ENCODE results near the gene RAF1. TPM values are rescaled to one million over a fixed set of nuclear protein-coding genes. Genes with fewer than 3 reads are reported as not detected.
A peak's percentile ranks its signal among the peaks of the same experiment; 100 is the strongest.

RAF1 gene
- total and polyA plus RNA-seq, 2 donors (not counting 3 experiments of a cell fraction or from before 2014, with no cell fraction given), result 73.8 to 86.2 TPM

DNA sequence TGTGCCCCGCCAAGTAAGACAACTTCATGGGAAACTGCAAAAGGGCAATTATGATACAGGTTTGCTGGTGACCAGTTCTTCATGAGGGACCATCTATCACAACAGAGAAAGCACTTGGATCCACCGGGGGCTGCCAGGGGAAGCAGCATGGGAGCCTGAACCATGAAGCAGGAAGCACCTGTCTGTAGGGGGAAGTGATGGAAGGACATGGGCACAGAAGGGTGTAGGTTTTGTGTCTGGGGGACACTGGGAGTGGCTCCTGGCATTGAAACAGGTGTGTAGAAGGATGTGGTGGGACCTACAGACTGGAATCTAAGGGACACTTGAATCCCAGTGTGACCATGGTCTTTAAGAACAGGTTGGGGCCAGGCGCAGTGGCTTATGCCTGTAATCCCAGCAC lies 84.5 kb downstream of the RAF1 start:
- Histone ChIP-seq H3K36me3 (ENCODE audit: control insufficient read depth in 2 of 2, extremely low read depth in 1 of 2, insufficient read depth in 2 of 2, low read length in 2 of 2) (peaks cover 30 to 35% of the 10 kb centered on the region in 2 experiments), H4K20me1 (replicated peaks; ENCODE audit: control insufficient read depth, extremely low read depth, insufficient read depth, low read length) (no peaks in the 10 kb centered on the region), H3K27ac (ENCODE audit: insufficient read depth, low read depth, low read length) (no peak overlapping the region), H3K9me1 (replicated peaks; ENCODE audit: control insufficient read depth, extremely low read depth, insufficient read depth, low read length) (no peaks in the 10 kb centered on the region), H3K79me2 (ENCODE audit: control insufficient read depth, insufficient read depth, low read length) (no peaks in the 10 kb centered on the region), H3K9me3 (replicated peaks; ENCODE audit: control insufficient read depth, insufficient read depth, low read length) (no peaks in the 10 kb centered on the region), H2AFZ (ENCODE audit: low read depth, low read length) (no peak overlapping the region), H3K4me1 (ENCODE audit: control insufficient read depth, extremely low read depth, insufficient read depth, low read length) (peaks cover 1% of the 10 kb centered on the region), H3K4me3 (replicated peaks in 1 of 3; ENCODE audit: insufficient read depth in 1 of 3, low read depth in 1 of 3, low read length in 3 of 3) (no peak overlapping the region), H3K4me2 (ENCODE audit: insufficient read depth, low read length) (no peak overlapping the region), H3K27me3 (ENCODE audit: control insufficient read depth in 2 of 2, insufficient read depth in 2 of 2, low read length in 2 of 2) (no peaks in the 10 kb centered on the region), H3K9ac (replicated peaks; ENCODE audit: extremely low read depth, insufficient read depth, low read length) (no peak overlapping the region)
- dilution Hi-C loops (cut with MboI; ENCODE audit: extremely low pct_ligation_motif_present, low sequenced_read_pairs), result no loop called here
- TF ChIP-seq GATA2 (IDR thresholded peaks at IDR 0.05; ENCODE audit: insufficient read depth, insufficient read length, low read depth, low read length) (no peak), FOS (IDR thresholded peaks at IDR 0.05; ENCODE audit: borderline replicate concordance, insufficient read depth, low read length) (no peak)
- TF ChIP-seq, protein P1, sequence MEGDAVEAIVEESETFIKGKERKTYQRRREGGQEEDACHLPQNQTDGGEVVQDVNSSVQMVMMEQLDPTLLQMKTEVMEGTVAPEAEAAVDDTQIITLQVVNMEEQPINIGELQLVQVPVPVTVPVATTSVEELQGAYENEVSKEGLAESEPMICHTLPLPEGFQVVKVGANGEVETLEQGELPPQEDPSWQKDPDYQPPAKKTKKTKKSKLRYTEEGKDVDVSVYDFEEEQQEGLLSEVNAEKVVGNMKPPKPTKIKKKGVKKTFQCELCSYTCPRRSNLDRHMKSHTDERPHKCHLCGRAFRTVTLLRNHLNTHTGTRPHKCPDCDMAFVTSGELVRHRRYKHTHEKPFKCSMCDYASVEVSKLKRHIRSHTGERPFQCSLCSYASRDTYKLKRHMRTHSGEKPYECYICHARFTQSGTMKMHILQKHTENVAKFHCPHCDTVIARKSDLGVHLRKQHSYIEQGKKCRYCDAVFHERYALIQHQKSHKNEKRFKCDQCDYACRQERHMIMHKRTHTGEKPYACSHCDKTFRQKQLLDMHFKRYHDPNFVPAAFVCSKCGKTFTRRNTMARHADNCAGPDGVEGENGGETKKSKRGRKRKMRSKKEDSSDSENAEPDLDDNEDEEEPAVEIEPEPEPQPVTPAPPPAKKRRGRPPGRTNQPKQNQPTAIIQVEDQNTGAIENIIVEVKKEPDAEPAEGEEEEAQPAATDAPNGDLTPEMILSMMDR (IDR thresholded peaks at IDR 0.05; ENCODE audit: extremely low read depth in 1 of 2, insufficient read depth in 1 of 2, low read depth in 1 of 2, low read length in 2 of 2), result no peak
- no TSS peak for BruUV-seq (replicated peaks)
- ChIA-PET POLR2A (no interaction called here), CTCF (interaction anchor here (1.2 to 1.5 kb wide), 3 partner anchors 8 to 13 kb away, joined by 4 to 6 read pairs (median 6); no protein-coding TSS in a partner anchor)
- intact Hi-C loops (cut with micrococcal nuclease), result no loop called here
- FAIRE-seq (no peak), DNase-seq (ENCODE audit: low read depth, low spot score) (peak; percentile 20)

DNA sequence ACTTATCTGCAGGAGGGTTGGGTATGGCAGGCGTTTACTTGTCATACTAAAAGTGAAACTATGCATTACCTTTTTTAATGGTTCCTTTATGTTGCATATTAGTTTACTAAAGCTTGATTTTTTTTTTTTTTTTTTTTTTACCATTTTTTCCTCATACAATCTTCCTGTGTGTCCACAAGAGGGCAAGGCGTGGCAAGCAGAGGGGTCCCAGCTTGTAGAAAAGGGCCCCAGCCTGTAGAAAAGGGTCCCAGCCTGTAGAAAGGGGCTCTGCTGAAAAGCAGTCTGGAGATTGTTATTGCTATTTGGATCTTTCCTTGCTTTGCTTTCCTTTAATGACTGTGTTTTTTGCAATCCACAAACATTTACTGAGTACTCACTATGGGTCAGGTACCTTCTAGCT lies 85.2 kb downstream of the RAF1 start:
- Histone ChIP-seq H4K20me1 (replicated peaks; ENCODE audit: control insufficient read depth, extremely low read depth, insufficient read depth, low read length) (no peaks in the 10 kb centered on the region), H3K36me3 (ENCODE audit: control insufficient read depth in 2 of 2, extremely low read depth in 1 of 2, insufficient read depth in 2 of 2, low read length in 2 of 2) (peaks cover 28 to 34% of the 10 kb centered on the region in 2 experiments), H3K9me1 (replicated peaks; ENCODE audit: control insufficient read depth, extremely low read depth, insufficient read depth, low read length) (no peaks in the 10 kb centered on the region), H3K27me3 (ENCODE audit: control insufficient read depth in 2 of 2, insufficient read depth in 2 of 2, low read length in 2 of 2) (no peaks in the 10 kb centered on the region), H3K9ac (replicated peaks; ENCODE audit: extremely low read depth, insufficient read depth, low read length) (no peak overlapping the region), H2AFZ (ENCODE audit: low read depth, low read length) (no peak overlapping the region), H3K4me2 (ENCODE audit: insufficient read depth, low read length) (no peak overlapping the region), H3K79me2 (ENCODE audit: control insufficient read depth, insufficient read depth, low read length) (no peaks in the 10 kb centered on the region), H3K4me1 (ENCODE audit: control insufficient read depth, extremely low read depth, insufficient read depth, low read length) (no peaks in the 10 kb centered on the region), H3K9me3 (replicated peaks; ENCODE audit: control insufficient read depth, insufficient read depth, low read length) (no peaks in the 10 kb centered on the region), H3K4me3 (replicated peaks in 1 of 3; ENCODE audit: insufficient read depth in 1 of 3, low read depth in 1 of 3, low read length in 3 of 3) (no peak overlapping the region), H3K27ac (ENCODE audit: insufficient read depth, low read depth, low read length) (no peak overlapping the region)
- dilution Hi-C loops (cut with MboI; ENCODE audit: extremely low pct_ligation_motif_present, low sequenced_read_pairs) (no loop called here), intact Hi-C loops (cut with micrococcal nuclease) (no loop called here)
- no peak for DNase-seq (ENCODE audit: low read depth, low spot score)
- ChIA-PET CTCF (interaction anchor here (0.6 to 1.5 kb wide), 13 partner anchors 8 to 824 kb away, joined by 3 to 6 read pairs (median 4); partner anchors contain the start of gene TSEN2), POLR2A (no interaction called here)
- no TSS peak for BruUV-seq (replicated peaks)
- FAIRE-seq, result no peak
- no peak for TF ChIP-seq JUN (IDR thresholded peaks at IDR 0.05; ENCODE audit: borderline replicate concordance, insufficient read depth, insufficient read length, low read depth)
- TF ChIP-seq, protein P1 (IDR thresholded peaks at IDR 0.05; ENCODE audit: extremely low read depth in 1 of 2, insufficient read depth in 1 of 2, low read depth in 1 of 2, low read length in 2 of 2), result peak in 1 of 2 donors; percentile 13

Measured in endothelial cell of umbilical vein (primary cell).